HG03103 (cell line): Measurements from ENCODE around the gene WDR19.
"Not testable (repeated sequence)": the region's sequence is repeated elsewhere in the genome, so short reads cannot be mapped to it uniquely, and the experiment has no call there.

Experiments used
- ATAC-seq: cut with Tn5 transposase; IDR thresholded peaks from one replicate; pipeline ENCODE4 v1.9.1; 2021; ENCODE audit warnings: low read depth; ENCODE audit not compliant: unreplicated experiment

The WDR19 gene

DNA sequence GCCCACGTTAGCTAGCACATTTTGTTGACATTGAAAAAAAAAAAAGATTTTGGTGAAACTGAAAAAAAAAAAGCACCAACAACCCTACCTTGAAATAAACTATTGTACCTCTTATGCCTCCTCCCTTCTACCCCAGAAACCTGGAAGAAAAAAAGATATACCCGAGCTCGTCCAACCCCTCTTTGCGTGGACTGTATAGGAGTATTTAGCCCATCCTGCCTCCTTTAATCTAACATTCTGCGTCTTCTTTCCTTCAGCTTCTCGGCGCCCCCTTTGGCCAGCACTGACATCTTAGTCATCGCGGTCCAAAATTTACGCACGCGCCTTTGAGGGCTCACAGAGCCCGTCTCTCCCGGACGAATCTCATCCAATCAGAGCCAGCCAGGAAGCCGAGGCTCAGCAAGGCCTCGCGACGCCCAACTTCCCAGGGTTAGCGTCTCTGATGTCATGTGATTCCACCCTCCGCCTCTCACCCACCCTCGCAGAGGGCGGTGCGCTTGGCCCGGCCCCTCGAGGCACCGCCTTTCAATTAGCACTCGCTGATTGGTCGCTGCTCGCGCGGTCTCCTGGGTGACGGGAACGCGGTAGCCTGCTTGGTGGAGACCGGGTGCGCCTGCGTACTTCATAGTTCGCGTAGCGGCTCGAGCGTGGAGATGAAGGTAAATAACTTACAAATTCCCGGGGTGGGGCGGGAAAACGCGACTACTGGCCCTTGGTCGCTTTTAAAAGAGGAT, at the start of gene WDR19:
TSS of gene WDR19 (plus strand) at position 625 of the 734 bp plus-strand sequence. CDS start at position 654, 29 bp downstream.
- peak; percentile 99 for ATAC-seq

DNA sequence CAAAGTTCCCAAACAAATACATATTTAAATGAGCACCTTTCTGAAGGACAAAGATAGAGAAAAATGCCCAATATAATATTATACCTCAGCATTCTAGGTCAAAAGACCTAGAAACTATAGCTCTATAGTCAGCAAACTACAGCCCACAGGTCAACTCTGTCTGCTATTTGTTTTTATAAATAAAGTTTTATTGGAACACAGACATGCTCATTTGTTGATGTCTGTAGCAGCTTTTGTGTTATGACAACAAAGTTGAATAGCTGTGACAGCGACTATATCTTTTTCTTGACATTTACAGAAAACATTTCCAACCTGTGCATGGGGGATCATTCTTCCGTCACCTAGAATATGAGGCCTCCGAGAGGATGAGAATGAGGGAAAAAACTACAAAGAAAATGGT, 48.7 kb upstream of the WDR19 start:
- no peak for ATAC-seq

- no peak for ATAC-seq
Observed at GRCh38 chr4:39134683-39135306, 47.5 kb upstream of the WDR19 start.

GRCh38 chr4:39138227-39138626, 44.1 kb upstream of the WDR19 start:
- ATAC-seq, result not testable (repeated sequence)

- ATAC-seq, result no peak
Observed at GRCh38 chr4:39146211-39146610, 36.1 kb upstream of the WDR19 start.

GRCh38 chr4:39154009-39154408, 28.3 kb upstream of the WDR19 start:
- ATAC-seq, result no peak

- no peak for ATAC-seq
Observed at GRCh38 chr4:39157520-39157919, 24.8 kb upstream of the WDR19 start.

DNA sequence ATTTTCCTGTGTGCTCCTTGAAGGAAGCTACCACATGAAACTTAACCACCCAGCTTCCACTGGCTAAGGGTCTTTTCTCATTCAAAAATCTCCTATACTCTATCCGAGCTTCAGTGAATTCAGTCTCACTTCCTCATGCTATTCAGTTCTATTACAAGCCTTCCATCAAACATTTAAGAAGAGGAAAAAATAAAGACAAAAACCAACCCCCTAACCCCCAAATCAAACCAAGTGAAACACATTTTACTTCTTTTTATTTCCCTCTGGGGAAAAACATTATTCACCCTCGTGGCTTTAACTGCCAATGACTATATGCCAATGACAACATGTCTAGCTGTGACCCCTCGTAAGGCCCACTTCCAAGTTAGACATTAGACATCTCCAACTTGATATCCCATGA, 16.2 kb upstream of the WDR19 start:
- peak; percentile 53 for ATAC-seq

DNA sequence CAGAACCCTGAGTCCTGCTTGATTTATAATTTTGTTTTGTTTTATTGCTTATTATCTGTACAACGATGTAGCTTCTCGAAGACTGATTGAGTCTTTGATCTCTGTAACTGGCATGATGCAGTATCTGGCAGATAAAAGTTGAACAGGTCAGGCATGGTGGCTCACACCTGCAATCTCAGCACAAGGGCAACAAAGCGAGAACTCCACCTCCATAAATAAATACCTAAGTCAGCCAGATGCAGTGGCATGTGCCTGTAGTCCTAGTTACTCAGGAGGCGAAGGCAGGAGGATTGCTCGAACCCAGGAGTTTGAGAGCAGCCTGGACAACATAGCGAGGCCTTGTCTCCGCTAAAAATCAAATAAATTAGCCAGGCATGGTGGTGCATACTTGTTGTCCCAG, 15.7 kb upstream of the WDR19 start:
- peak; percentile 32 for ATAC-seq

DNA sequence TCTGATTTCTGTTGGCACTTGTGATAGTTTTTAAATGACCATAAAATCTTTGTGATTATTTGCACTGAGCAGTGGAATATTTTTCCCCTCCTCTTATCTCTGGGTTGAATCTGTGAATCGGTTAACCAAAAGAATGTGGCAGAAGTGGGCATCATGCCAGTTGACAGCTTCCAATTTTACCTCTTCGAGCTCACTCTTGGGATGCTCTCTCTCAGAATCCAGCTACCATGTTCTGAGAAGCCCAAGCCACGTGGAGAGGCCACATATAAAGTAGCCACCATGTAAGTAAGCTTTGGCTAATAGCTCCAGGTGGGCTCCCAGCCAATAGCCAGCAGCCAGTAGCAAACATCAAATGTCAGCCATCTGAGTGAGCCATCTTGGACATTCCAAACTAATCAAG, 12.9 kb upstream of the WDR19 start:
- ATAC-seq, result no peak

DNA sequence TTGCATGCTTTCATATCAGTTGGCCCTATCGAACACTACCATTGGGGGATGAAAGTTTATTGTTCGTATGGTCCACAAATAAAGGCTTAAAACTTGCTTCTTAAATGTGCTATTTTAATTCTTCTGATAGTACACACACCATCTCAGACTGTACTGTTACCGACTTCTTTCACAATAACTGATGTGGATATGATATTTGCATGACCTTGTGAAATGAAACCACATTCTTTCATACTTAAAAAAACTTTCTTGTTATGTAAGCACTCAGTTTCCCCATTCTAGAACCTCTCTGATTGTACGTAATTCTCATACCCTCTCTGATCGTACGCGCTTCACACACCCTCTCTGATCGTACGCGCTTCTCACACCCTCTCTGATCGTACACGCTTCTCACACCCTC, 12.0 kb upstream of the WDR19 start:
- no peak for ATAC-seq

- no peak for ATAC-seq
Observed at GRCh38 chr4:39178706-39179105, 3.6 kb upstream of the WDR19 start.

- ATAC-seq, result no peak
Observed at GRCh38 chr4:39179681-39180080, 2.6 kb upstream of the WDR19 start.

DNA sequence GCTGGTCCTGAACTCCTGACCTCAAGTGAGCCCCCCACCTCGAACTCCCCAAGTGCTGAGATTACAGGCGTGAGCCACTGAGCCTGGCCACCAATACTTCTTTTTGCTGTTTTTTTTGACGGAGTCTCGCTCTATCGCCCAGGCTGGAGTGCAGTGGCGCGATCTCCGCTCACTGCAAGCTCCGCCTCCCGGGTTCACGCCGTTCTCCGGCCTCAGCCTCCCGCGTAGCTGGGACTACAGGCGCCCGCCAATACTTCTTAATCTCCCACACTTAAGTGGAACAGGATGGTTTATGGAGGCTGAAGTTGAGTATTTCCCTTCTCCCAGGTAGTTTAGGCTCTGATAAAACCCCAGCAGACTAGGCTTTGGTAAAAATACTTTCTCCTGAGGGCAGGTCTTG, 1.7 kb upstream of the WDR19 start:
- ATAC-seq, result not testable (repeated sequence)

- no peak for ATAC-seq
Observed at GRCh38 chr4:39181520-39181904, 817 bp upstream of the WDR19 start.

DNA sequence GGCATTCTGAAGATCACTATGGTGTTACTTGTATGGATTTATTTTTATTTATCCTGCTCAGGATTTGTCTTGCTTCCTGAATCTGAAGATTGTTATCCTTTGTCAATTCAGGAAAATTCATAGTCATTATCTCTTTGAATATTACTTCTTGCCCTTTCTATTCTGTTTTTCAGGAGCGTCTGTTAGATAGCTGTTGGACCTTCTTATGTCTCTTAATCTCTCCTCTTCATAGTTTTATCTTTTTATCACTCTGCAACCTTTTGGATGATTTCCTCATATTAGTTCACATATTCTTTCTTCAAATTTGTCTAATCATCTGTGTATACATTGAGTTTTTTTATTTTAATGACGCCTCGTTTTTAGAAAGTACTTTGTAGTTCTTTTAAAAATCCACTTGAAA, 19.6 kb downstream of the WDR19 start:
- no peak for ATAC-seq

GRCh38 chr4:39204543-39204942, 22.2 kb downstream of the WDR19 start:
- ATAC-seq, result no peak

DNA sequence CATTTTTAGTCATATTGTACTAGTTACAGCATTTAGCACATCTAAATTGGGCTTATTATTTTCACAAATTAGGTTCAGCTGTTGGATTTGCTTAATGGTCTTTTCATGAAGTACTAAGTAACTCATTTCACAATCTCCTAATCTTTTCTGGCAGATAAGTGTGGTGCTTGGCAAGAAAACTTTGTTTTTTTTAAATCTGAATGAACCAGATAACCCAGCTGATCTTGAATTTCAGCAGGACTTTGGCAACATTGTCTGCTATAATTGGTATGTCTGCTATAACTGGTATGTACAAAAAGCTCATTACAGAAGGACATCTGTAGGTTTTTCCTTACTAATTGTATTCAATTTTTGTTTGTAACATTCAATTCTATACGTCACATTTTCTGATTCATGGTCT, 22.7 kb downstream of the WDR19 start:
- ATAC-seq, result no peak

GRCh38 chr4:39205476-39205875, 23.1 kb downstream of the WDR19 start:
- ATAC-seq, result no peak

DNA sequence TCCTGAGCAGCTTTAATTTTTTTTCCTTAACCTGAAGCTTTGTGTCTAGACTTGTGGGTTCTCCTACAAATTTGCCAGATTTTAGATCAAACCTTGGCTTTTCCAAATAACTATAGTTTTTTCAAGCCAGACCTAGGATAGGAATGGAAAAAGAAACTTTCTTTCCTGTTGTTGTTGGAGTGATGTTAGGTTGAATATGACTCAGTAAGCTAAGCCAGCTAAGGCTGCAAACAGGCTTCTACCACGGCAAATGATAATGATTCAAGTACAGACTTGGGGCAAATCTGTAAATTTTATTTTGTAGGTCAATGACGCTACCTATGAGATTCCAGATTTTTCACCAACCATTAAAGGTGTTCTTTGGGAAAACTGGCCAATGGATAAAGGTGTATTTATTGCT, 45.6 kb downstream of the WDR19 start:
- ATAC-seq, result no peak

- no peak for ATAC-seq
Observed at GRCh38 chr4:39228377-39228776, 46.0 kb downstream of the WDR19 start.

GRCh38 chr4:39230462-39230861, 48.1 kb downstream of the WDR19 start:
- no peak for ATAC-seq
